Type B pancreatic cell (in vitro differentiated cells): ENCODE results near the gene ACAD8. TPM values are rescaled to one million over a fixed set of nuclear protein-coding genes. Genes with fewer than 3 reads are reported as not detected.

Experiments used
- DNase-seq: peaks from one replicate; pipeline ENCODE4 v3.0.0; 2021; ENCODE audit warnings: mixed read lengths; ENCODE audit not compliant: unreplicated experiment; ENCODE audit errors: extremely low spot score
- H3K27ac Mint-ChIP-seq: 2 replicates; pipeline ENCODE4 v1.8.0; 2021; ENCODE audit warnings: mild to moderate bottlenecking, mixed read lengths
- H3K27me3 Mint-ChIP-seq: 2 replicates; pipeline ENCODE4 v1.8.0; 2021; ENCODE audit warnings: mixed read lengths
- H3K36me3 Mint-ChIP-seq: 2 replicates; pipeline ENCODE4 v1.8.0; 2021; ENCODE audit warnings: mixed read lengths
- H3K4me1 Mint-ChIP-seq: one replicate; pipeline ENCODE4 v1.8.0; 2021; ENCODE audit warnings: mixed read lengths; ENCODE audit not compliant: unreplicated experiment
- H3K4me3 Mint-ChIP-seq: 2 replicates; pipeline ENCODE4 v1.8.0; 2021; ENCODE audit warnings: mild to moderate bottlenecking, mixed read lengths
- H3K9me3 Mint-ChIP-seq: 2 replicates; pipeline ENCODE4 v1.8.0; 2021; ENCODE audit warnings: mixed read lengths
- CTCF ChIP-seq: fragments of 200-600 bp; sonication (generic); conservative IDR thresholded peaks from 2 replicates; pipeline ENCODE4 v1.5.0; 2021; ENCODE audit warnings: antibody characterized with exemption, mild to moderate bottlenecking
- total RNA-seq: library from RNA; stranded (reverse); gene quantifications from 2 replicates; pipeline ENCODE4 v1.2.1, GENCODE V29; 2021; ENCODE audit warnings: low replicate concordance

The ACAD8 gene
- total RNA-seq, 1 donor from 2014 or later, result 29.8 TPM

GRCh38 chr11:134270250-134270714 is 16.9 kb downstream of the ACAD8 start:
- Mint-ChIP-seq H3K4me3 (no peak overlapping the region), H3K36me3 (no peaks in the 10 kb centered on the region), H3K9me3 (no peaks in the 10 kb centered on the region), H3K27ac (no peak overlapping the region), H3K4me1 (peaks cover 10% of the 10 kb centered on the region), H3K27me3 (peaks cover 70% of the 10 kb centered on the region)
- no peak for DNase-seq
- peak; percentile 48 for TF ChIP-seq CTCF

- TF ChIP-seq CTCF, result no peak
- no peak overlapping the region for H3K4me3 Mint-ChIP-seq
- no peak for DNase-seq
- H3K27ac Mint-ChIP-seq, result no peak overlapping the region
- H3K4me1 Mint-ChIP-seq, result peaks cover 16% of the 10 kb centered on the region
- peaks cover 78% of the 10 kb centered on the region for H3K27me3 Mint-ChIP-seq
- no peaks in the 10 kb centered on the region for H3K36me3 Mint-ChIP-seq
- H3K9me3 Mint-ChIP-seq, result no peaks in the 10 kb centered on the region
Measured at GRCh38 chr11:134271978-134272377, 18.6 kb downstream of the ACAD8 start.

- DNase-seq, result peak; percentile 32
- no peak for TF ChIP-seq CTCF
- Mint-ChIP-seq H3K4me3 (no peak overlapping the region), H3K36me3 (no peaks in the 10 kb centered on the region), H3K27me3 (peaks cover 81% of the 10 kb centered on the region), H3K27ac (peak overlapping the region; percentile 32), H3K9me3 (no peaks in the 10 kb centered on the region), H3K4me1 (peaks cover 16% of the 10 kb centered on the region)
Measured at GRCh38 chr11:134272381-134273316, 19.3 kb downstream of the ACAD8 start.

GRCh38 chr11:134273317-134273712 is 19.9 kb downstream of the ACAD8 start:
- H3K36me3 Mint-ChIP-seq, result no peaks in the 10 kb centered on the region
- TF ChIP-seq CTCF, result no peak
- no peak overlapping the region for H3K4me3 Mint-ChIP-seq
- H3K27me3 Mint-ChIP-seq, result peaks cover 83% of the 10 kb centered on the region
- DNase-seq, result no peak
- H3K4me1 Mint-ChIP-seq, result peaks cover 16% of the 10 kb centered on the region
- no peaks in the 10 kb centered on the region for H3K9me3 Mint-ChIP-seq
- no peak overlapping the region for H3K27ac Mint-ChIP-seq

- H3K4me1 Mint-ChIP-seq, result peaks cover 16% of the 10 kb centered on the region
- DNase-seq, result no peak
- no peaks in the 10 kb centered on the region for H3K9me3 Mint-ChIP-seq
- no peak for TF ChIP-seq CTCF
- H3K27me3 Mint-ChIP-seq, result peaks cover 92% of the 10 kb centered on the region
- H3K36me3 Mint-ChIP-seq, result no peaks in the 10 kb centered on the region
- peak overlapping the region; percentile 67 for H3K4me3 Mint-ChIP-seq
- no peak overlapping the region for H3K27ac Mint-ChIP-seq
Measured at GRCh38 chr11:134275188-134275533, 21.8 kb downstream of the ACAD8 start.
